GM12878 (cell line): ENCODE data around the gene INTS6L. TPM values are rescaled to one million over a fixed set of nuclear protein-coding genes. Genes with fewer than 3 reads are reported as not detected.
A peak's percentile ranks its signal among the peaks of the same experiment; 100 is the strongest.

ENCODE experiments used
- ATAC-seq: fragments of 200-7000 bp; cut with Tn5 transposase; 3 replicates; pipeline ENCODE4 v1.9.1; 2020; ENCODE audit warnings: mild to moderate bottlenecking, moderate library complexity
- BruUV-seq: library from RNA; stranded (reverse); fragments of 400-500 nt; replicated peaks from 2 replicates; lab custom pipeline; 2021; lab: Mats Ljungman, UMichigan
- CTCF ChIA-PET: fragments of 300-600 bp; sonication (Branson Sonifier 250); formaldehyde crosslinking; extraction: SDS; loops from one replicate; lab custom pipeline; 2021; ENCODE audit warnings: inconsistent platforms; lab: Yijun Ruan, JAX
- POLR2A ChIA-PET: fragments of 350-600 bp; formaldehyde crosslinking; extraction: SDS; loops from one replicate; lab custom pipeline; 2021; ENCODE audit warnings: inconsistent platforms; lab: Charles Lee
- RAD21 ChIA-PET: fragments of 300-600 bp; sonication (Branson Sonifier 250); formaldehyde crosslinking; loops from one replicate; lab custom pipeline; 2023; ENCODE audit warnings: antibody characterized with exemption; ENCODE audit not compliant: unreplicated experiment; lab: Charles Lee
- SMC1A ChIA-PET: fragments of 300-600 bp; sonication (Branson Sonifier 250); formaldehyde crosslinking; loops from one replicate; lab custom pipeline; 2023; ENCODE audit not compliant: unreplicated experiment, uncharacterized antibody; lab: Charles Lee
- DNase-seq: peaks from one replicate; pipeline ENCODE4 v3.0.0-alpha.2; 2011; ENCODE audit warnings: low read depth, low spot score
- FAIRE-seq: peaks from 3 replicates; lab custom pipeline; 2011; peaks lifted over from hg19 to GRCh38; lab: Jason Lieb, UNC
- H2AFZ ChIP-seq: 2 replicates; pipeline ENCODE4 v1.6.0; 2011; ENCODE audit warnings: low read depth, low read length, control low read depth; ENCODE audit not compliant: control insufficient read depth
- H3K27ac ChIP-seq: 2 replicates; pipeline ENCODE4 v1.5.1; 2011; ENCODE audit warnings: control low read depth; ENCODE audit not compliant: control insufficient read depth, insufficient read depth
- H3K27me3 ChIP-seq, 2 experiments: replicated peaks in 1 of 2; 2 replicates each; pipeline versions ENCODE4 v1.6.0 to v1.6.1; 2011; ENCODE audit warnings: low read length in 1 of 2; ENCODE audit not compliant: control insufficient read depth in 2 of 2, insufficient read depth in 2 of 2
- H3K36me3 ChIP-seq, 2 experiments: 2 replicates each; pipeline ENCODE4 v1.5.1; 2011; ENCODE audit warnings: low read length in 1 of 2; ENCODE audit not compliant: control insufficient read depth in 2 of 2, insufficient read depth in 2 of 2
- H3K4me1 ChIP-seq: 2 replicates; pipeline ENCODE4 v1.6.1; 2011; ENCODE audit warnings: mild to moderate bottlenecking, low read length, moderate library complexity, mixed read lengths; ENCODE audit not compliant: control insufficient read depth, insufficient read depth
- H3K4me2 ChIP-seq: 2 replicates; pipeline ENCODE4 v1.6.0; 2011; ENCODE audit warnings: control low read depth; ENCODE audit not compliant: control insufficient read depth, insufficient read depth
- H3K4me3 ChIP-seq: fragments of 200-600 bp; sonication (generic); 2 replicates; pipeline ENCODE4 v1.5.1; 2016
- H3K79me2 ChIP-seq: 2 replicates; pipeline ENCODE4 v1.6.0; 2011; ENCODE audit warnings: low read length; ENCODE audit not compliant: control insufficient read depth, insufficient read depth
- H3K9ac ChIP-seq: 2 replicates; pipeline ENCODE4 v1.8.0; 2011; ENCODE audit warnings: low read length, control low read depth, mixed read lengths; ENCODE audit not compliant: control insufficient read depth, insufficient read depth
- H3K9me3 ChIP-seq: replicated peaks from 3 replicates; pipeline ENCODE4 v1.5.1; 2011; ENCODE audit warnings: mild to moderate bottlenecking, low read length; ENCODE audit not compliant: control insufficient read depth, insufficient read depth
- H4K20me1 ChIP-seq: 2 replicates; pipeline ENCODE4 v1.6.0; 2011; ENCODE audit not compliant: control insufficient read depth, insufficient read depth
- ATF7 ChIP-seq: fragments of 450-650 bp; IDR thresholded peaks from 2 replicates; pipeline ENCODE4 v1.6.1; 2016; ENCODE audit warnings: low read depth, mild to moderate bottlenecking
- CREM ChIP-seq: IDR thresholded peaks from 2 replicates; pipeline ENCODE4 v1.6.1; 2014; ENCODE audit warnings: antibody characterized with exemption, low read depth
- GABPA ChIP-seq: IDR thresholded peaks from 2 replicates; pipeline ENCODE4 v1.6.1; 2014; ENCODE audit warnings: antibody characterized with exemption, low read depth, mild to moderate bottlenecking, inconsistent platforms
- KAT2A ChIP-seq: conservative IDR thresholded peaks from 2 replicates; pipeline ENCODE4 v1.6.1; 2011; ENCODE audit warnings: low read depth, low read length; ENCODE audit not compliant: control insufficient read depth
- KDM1A ChIP-seq: fragments of 200-600 bp; sonication (generic); IDR thresholded peaks from 2 replicates; pipeline ENCODE4 v1.6.1; 2016; ENCODE audit warnings: borderline replicate concordance
- MEF2B ChIP-seq: fragments of 450-650 bp; IDR thresholded peaks from 2 replicates; pipeline ENCODE4 v1.6.1; 2018; ENCODE audit warnings: mild to moderate bottlenecking, moderate library complexity; ENCODE audit not compliant: partially characterized antibody, poor library complexity, severe bottlenecking
- NFXL1 ChIP-seq: fragments of 450-650 bp; IDR thresholded peaks from 2 replicates; pipeline ENCODE4 v1.6.1; 2017; ENCODE audit warnings: antibody characterized with exemption, mild to moderate bottlenecking, borderline replicate concordance
- SRF ChIP-seq, 2 experiments: IDR thresholded peaks; 2 replicates each; pipeline ENCODE4 v1.6.1; 2011; ENCODE audit warnings: low read depth in 2 of 2, low read length in 2 of 2, mild to moderate bottlenecking in 1 of 2, moderate library complexity in 1 of 2
- YY1 ChIP-seq: IDR thresholded peaks from 2 replicates; pipeline ENCODE4 v1.6.1; 2011; ENCODE audit warnings: low read depth, mild to moderate bottlenecking, low read length
- in situ Hi-C: fragments of 300-500 bp; cut with MboI; formaldehyde crosslinking; loops from 9 replicates; pipeline ENCODE4 v1.14.3; 2018; ENCODE audit warnings: mixed read lengths
- intact Hi-C: fragments of 100-400 bp; cut with micrococcal nuclease; formaldehyde crosslinking; loops from one replicate; pipeline ENCODE4 v1.14.2; 2022; ENCODE audit not compliant: unreplicated experiment
- polyA plus RNA-seq, 11 experiments: library from polyadenylated mRNA; depleted of rRNA in 4 of 11; unstranded in 6 of 11; stranded (reverse) in 5 of 11; fragments of >200 nt; fragmentation: Nextera tagmentation in 4 of 11; fragmentation: Illumina TruSeq in 1 of 11; extraction: Ambion mirVana in 4 of 11; extraction: Trizol in 1 of 11; gene quantifications; 1 replicate in 1 of 11; 2 replicates in 10 of 11; pipeline versions ENCODE4 v1.2.1 to v1.2.3, GENCODE V29; 2011 to 2016; ENCODE audit warnings: inconsistent platforms in 2 of 11, missing spikeins in 2 of 11, low read depth in 1 of 11
- total RNA-seq, 4 experiments: library from RNA; depleted of rRNA in 3 of 4; stranded (reverse); fragments of >200 nt in 3 of 4; fragmentation: Illumina TruSeq in 1 of 4; extraction: Trizol in 1 of 4; gene quantifications; 2 replicates each; pipeline versions ENCODE4 v1.2.1 to v1.2.3, GENCODE V29; 2013 to 2021
- TF ChIP-seq, protein P1 (sequence below): IDR thresholded peaks from 2 replicates; pipeline ENCODE4 v1.6.1; 2012; ENCODE audit warnings: mild to moderate bottlenecking, low read depth, low read length
- TF ChIP-seq, protein P2 (sequence below): fragments of 450-650 bp; IDR thresholded peaks from 2 replicates; pipeline ENCODE4 v1.6.1; 2016; ENCODE audit warnings: mild to moderate bottlenecking

Gene INTS6L
- total and polyA plus RNA-seq, 10 of the 15 experiments (the other 5 are each of a cell fraction or from before 2014, with no cell fraction given), result 4.9 to 84.9 (median 15.3) TPM

DNA sequence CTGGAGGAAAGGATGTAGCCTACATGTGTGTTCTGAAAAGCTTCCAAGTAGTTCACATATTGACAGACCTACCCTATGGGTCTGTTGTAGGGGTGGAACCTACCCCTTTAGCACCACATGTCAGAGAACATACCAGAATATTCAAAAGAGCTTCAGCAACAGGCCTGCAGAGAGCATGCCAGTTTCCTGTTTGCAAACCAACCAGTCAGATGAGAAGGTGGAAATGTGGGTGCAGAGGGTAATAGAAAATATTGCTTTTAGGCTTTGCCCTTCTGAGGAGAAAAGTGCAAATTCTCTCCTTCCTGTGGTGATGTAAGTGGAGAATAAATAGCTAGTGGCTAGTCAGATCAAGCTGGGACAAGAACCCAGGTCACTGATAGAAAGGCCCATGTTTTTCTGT is 16.4 kb downstream of the INTS6L start:
- DNase-seq (no peak), FAIRE-seq (no peak), ATAC-seq (peak; percentile 77)
- Histone ChIP-seq H3K4me2 (no peak overlapping the region), H4K20me1 (no peaks in the 10 kb centered on the region), H3K9me3 (no peaks in the 10 kb centered on the region), H3K4me3 (no peak overlapping the region), H3K79me2 (no peaks in the 10 kb centered on the region), H2AFZ (no peak overlapping the region), H3K36me3 (no peaks in the 10 kb centered on the region), H3K27ac (no peak overlapping the region), H3K9ac (no peak overlapping the region), H3K27me3 (no peaks in the 10 kb centered on the region), H3K4me1 (no peaks in the 10 kb centered on the region)
- intact Hi-C loops, result no loop called here
- in situ Hi-C loops, result no loop called here
- RAD21 ChIA-PET, result interaction anchor here (0.7 to 1.9 kb wide), 3 partner anchors 8 to 43 kb away, joined by 3 to 5 read pairs (median 3); no protein-coding TSS in a partner anchor
- TF ChIP-seq NFXL1, result no peak
- TF ChIP-seq CREM, result no peak
- no peak for TF ChIP-seq GABPA
- no peak for TF ChIP-seq SRF (IDR thresholded peaks at IDR 0.05; ENCODE audit: low read depth in 2 of 2, low read length in 2 of 2)
- TF ChIP-seq KDM1A, result no peak
- TF ChIP-seq KAT2A, result no peak
- no peak for TF ChIP-seq YY1
- no peak for TF ChIP-seq MEF2B
- TF ChIP-seq, protein P1, sequence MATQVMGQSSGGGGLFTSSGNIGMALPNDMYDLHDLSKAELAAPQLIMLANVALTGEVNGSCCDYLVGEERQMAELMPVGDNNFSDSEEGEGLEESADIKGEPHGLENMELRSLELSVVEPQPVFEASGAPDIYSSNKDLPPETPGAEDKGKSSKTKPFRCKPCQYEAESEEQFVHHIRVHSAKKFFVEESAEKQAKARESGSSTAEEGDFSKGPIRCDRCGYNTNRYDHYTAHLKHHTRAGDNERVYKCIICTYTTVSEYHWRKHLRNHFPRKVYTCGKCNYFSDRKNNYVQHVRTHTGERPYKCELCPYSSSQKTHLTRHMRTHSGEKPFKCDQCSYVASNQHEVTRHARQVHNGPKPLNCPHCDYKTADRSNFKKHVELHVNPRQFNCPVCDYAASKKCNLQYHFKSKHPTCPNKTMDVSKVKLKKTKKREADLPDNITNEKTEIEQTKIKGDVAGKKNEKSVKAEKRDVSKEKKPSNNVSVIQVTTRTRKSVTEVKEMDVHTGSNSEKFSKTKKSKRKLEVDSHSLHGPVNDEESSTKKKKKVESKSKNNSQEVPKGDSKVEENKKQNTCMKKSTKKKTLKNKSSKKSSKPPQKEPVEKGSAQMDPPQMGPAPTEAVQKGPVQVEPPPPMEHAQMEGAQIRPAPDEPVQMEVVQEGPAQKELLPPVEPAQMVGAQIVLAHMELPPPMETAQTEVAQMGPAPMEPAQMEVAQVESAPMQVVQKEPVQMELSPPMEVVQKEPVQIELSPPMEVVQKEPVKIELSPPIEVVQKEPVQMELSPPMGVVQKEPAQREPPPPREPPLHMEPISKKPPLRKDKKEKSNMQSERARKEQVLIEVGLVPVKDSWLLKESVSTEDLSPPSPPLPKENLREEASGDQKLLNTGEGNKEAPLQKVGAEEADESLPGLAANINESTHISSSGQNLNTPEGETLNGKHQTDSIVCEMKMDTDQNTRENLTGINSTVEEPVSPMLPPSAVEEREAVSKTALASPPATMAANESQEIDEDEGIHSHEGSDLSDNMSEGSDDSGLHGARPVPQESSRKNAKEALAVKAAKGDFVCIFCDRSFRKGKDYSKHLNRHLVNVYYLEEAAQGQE, result no peak
- no peak for TF ChIP-seq ATF7
- TF ChIP-seq, protein P2, sequence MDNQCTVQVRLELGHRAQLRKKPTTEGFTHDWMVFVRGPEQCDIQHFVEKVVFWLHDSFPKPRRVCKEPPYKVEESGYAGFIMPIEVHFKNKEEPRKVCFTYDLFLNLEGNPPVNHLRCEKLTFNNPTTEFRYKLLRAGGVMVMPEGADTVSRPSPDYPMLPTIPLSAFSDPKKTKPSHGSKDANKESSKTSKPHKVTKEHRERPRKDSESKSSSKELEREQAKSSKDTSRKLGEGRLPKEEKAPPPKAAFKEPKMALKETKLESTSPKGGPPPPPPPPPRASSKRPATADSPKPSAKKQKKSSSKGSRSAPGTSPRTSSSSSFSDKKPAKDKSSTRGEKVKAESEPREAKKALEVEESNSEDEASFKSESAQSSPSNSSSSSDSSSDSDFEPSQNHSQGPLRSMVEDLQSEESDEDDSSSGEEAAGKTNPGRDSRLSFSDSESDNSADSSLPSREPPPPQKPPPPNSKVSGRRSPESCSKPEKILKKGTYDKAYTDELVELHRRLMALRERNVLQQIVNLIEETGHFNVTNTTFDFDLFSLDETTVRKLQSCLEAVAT, result no peak
- SMC1A ChIA-PET, result interaction anchor here (1.0 to 1.1 kb wide), 2 partner anchors 31 to 36 kb away, joined by 3 read pairs; no protein-coding TSS in a partner anchor
- POLR2A ChIA-PET, result interaction anchor here (0.5 to 1.1 kb wide), 2 partner anchors 16 to 49 kb away, joined by 3 to 4 read pairs; no protein-coding TSS in a partner anchor
- CTCF ChIA-PET, result interaction anchor here (0.7 to 1.1 kb wide), 3 partner anchors 9 to 48 kb away, joined by 4 to 5 read pairs (median 4); no protein-coding TSS in a partner anchor
- BruUV-seq, result no TSS peak
